Measurements from ENCODE around the gene ATP5PO. TPM values are rescaled to one million over a fixed set of nuclear protein-coding genes. Genes with fewer than 3 reads are reported as not detected.
"Not testable (repeated sequence)": the region's sequence is repeated elsewhere in the genome, so short reads cannot be mapped to it uniquely, and the experiment has no call there.

ATP5PO gene
- total RNA-seq, 2 donors from 2014 or later: 97.0 to 130 TPM

DNA sequence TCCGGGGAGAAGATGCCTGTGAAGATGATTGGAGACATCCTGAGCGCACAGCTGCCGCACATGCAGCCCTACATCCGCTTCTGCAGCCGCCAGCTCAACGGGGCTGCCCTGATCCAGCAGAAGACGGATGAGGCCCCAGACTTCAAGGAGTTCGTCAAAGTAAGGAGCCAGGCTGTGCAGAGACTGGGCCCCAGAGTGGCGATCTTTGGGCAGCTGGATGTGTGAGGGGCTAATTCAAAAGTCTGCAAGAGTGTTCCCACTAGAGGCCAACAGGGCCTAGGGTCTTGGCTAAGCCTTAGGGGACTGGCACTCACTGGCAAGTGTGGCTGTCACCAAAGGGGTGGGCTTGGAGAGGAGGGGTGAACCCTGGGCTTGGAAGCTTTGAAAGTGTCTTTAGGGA is 50.4 kb downstream of the ATP5PO start:
- no peak overlapping the region for H3K4me3 ChIP-seq
- H3K27ac ChIP-seq: no peak overlapping the region
- H3K4me1 ChIP-seq (ENCODE audit: control insufficient read depth in 1 of 2, low read depth in 2 of 2): no peaks in the 10 kb centered on the region
- no peak for DNase-seq (ENCODE audit: low spot score)
- no peaks in the 10 kb centered on the region for H3K36me3 ChIP-seq
- ATAC-seq (ENCODE audit: insufficient number of reproducible peaks, low FRiP score, low read depth): no peak
- no peaks in the 10 kb centered on the region for H3K9me3 ChIP-seq
- TF ChIP-seq, protein P1, sequence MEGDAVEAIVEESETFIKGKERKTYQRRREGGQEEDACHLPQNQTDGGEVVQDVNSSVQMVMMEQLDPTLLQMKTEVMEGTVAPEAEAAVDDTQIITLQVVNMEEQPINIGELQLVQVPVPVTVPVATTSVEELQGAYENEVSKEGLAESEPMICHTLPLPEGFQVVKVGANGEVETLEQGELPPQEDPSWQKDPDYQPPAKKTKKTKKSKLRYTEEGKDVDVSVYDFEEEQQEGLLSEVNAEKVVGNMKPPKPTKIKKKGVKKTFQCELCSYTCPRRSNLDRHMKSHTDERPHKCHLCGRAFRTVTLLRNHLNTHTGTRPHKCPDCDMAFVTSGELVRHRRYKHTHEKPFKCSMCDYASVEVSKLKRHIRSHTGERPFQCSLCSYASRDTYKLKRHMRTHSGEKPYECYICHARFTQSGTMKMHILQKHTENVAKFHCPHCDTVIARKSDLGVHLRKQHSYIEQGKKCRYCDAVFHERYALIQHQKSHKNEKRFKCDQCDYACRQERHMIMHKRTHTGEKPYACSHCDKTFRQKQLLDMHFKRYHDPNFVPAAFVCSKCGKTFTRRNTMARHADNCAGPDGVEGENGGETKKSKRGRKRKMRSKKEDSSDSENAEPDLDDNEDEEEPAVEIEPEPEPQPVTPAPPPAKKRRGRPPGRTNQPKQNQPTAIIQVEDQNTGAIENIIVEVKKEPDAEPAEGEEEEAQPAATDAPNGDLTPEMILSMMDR (IDR thresholded peaks at IDR 0.05): no peak
- H3K27me3 ChIP-seq (replicated peaks; ENCODE audit: insufficient read depth): no peaks in the 10 kb centered on the region

DNA sequence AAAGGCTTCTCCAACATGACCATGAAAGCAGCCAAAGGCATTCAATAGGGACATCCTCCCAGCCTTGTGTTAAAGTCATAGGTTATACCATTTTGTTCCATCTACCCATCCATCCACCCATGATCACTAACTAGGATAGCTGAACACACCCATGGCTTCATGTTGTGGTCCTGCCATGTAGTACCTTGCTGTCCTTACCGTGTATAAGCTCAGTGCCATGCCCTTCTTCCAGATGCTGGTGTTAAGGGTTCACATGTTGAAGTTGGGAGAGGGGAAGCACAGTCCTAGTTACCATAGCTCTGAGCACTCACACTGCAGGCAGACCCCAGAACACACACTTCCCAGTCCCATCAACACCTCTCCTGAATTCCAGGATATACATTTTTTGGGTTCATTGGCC is 51.5 kb downstream of the ATP5PO start:
- Histone ChIP-seq H3K27me3 (replicated peaks; ENCODE audit: insufficient read depth) (no peaks in the 10 kb centered on the region), H3K4me1 (ENCODE audit: control insufficient read depth in 1 of 2, low read depth in 2 of 2) (peaks cover 0 to 7% of the 10 kb centered on the region in 2 donors), H3K27ac (no peak overlapping the region), H3K36me3 (no peaks in the 10 kb centered on the region), H3K9me3 (no peaks in the 10 kb centered on the region), H3K4me3 (no peak overlapping the region)
- TF ChIP-seq, protein P1 (IDR thresholded peaks at IDR 0.05): no peak
- DNase-seq (ENCODE audit: low spot score) (no peak), ATAC-seq (ENCODE audit: insufficient number of reproducible peaks, low FRiP score, low read depth) (no peak)

DNA sequence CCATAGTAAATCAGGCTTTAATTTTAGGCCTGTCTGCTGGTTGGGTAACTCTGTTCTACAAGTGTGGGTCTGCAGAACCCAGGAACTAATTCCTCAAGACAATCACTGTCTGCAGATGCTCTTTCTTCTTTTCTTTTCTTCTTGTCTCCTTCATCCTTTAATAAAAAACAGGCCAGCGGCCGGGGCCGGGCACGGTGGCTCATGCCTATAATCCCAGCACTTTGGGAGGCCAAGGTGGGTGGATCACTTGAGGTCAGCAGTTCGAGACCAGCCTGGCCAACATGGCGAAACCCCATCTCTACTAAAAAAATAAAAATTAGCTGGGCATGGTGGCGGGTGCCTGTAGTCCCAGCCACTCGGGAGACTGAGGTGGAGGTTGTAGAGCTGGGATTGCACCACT is 52.4 kb downstream of the ATP5PO start:
- H3K9me3 ChIP-seq; H3K4me3 ChIP-seq; H3K36me3 ChIP-seq; H3K27ac ChIP-seq; H3K27me3 ChIP-seq (replicated peaks; ENCODE audit: insufficient read depth); ATAC-seq (ENCODE audit: insufficient number of reproducible peaks, low FRiP score, low read depth); DNase-seq (ENCODE audit: low spot score): not testable (repeated sequence)
- peaks cover 4 to 16% of the 10 kb centered on the region in 2 donors for H3K4me1 ChIP-seq (ENCODE audit: control insufficient read depth in 1 of 2, low read depth in 2 of 2)

DNA sequence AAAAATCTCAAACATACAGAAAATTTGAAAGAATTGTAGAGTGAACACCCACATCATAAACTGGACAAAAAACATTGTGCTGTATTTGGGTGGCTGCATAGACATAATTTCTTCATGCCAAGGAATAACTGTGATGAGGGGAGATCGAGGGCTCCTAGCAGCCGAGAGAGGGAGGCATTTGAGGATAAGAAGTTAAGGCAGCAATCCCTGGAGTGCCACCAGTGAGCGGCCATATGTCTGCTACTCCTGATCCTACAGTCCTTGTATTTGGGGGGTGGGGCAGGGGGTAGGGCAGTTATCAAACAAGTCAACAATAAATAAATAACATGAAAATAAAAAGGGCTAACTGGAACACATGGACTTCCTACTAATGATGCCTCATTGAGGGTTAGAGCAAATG is 54.5 kb downstream of the ATP5PO start:
- ATAC-seq (ENCODE audit: insufficient number of reproducible peaks, low FRiP score, low read depth) (no peak), DNase-seq (ENCODE audit: low spot score) (no peak)
- Histone ChIP-seq H3K27me3 (replicated peaks; ENCODE audit: insufficient read depth) (no peaks in the 10 kb centered on the region), H3K4me3 (no peak overlapping the region), H3K27ac (no peak overlapping the region), H3K4me1 (ENCODE audit: control insufficient read depth in 1 of 2, low read depth in 2 of 2) (peaks cover 4 to 16% of the 10 kb centered on the region in 2 donors), H3K9me3 (no peaks in the 10 kb centered on the region), H3K36me3 (no peaks in the 10 kb centered on the region)
- TF ChIP-seq, protein P1 (IDR thresholded peaks at IDR 0.05): no peak

DNA sequence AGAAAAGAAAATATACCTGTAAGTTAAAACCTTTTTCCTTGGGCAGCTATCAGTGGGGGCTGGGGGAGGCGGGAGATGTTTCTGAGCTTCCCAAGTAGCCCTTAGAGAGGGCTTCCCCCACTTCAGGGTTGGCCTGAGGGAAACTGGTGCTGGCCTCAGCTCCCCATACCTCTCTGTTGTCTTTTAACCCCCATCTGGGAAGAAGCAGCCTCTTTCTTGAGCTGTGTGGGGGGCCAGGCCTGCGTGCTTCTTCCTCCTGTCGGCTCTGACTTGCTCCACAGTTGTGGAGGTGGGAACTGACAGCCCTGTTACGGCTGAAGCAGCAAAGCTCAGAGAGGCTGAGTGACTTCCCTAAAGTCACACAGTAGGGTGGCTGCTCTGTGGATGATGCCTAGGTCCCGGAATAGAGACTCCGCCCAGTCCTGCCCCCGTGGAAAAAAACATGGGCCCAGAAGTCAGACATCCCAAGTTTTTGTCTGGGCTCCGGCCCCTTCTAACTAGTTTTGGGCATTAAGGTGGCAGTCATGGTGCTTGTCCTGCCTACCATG is 55.2 kb downstream of the ATP5PO start:
- Histone ChIP-seq H3K36me3 (no peaks in the 10 kb centered on the region), H3K4me1 (ENCODE audit: control insufficient read depth in 1 of 2, low read depth in 2 of 2) (peaks cover 4 to 16% of the 10 kb centered on the region in 2 donors), H3K27ac (no peak overlapping the region), H3K27me3 (replicated peaks; ENCODE audit: insufficient read depth) (no peaks in the 10 kb centered on the region), H3K4me3 (no peak overlapping the region), H3K9me3 (no peaks in the 10 kb centered on the region)
- TF ChIP-seq, protein P1 (IDR thresholded peaks at IDR 0.05): no peak
- DNase-seq (ENCODE audit: low spot score) (no peak), ATAC-seq (ENCODE audit: insufficient number of reproducible peaks, low FRiP score, low read depth) (no peak)
